Gastroesophageal sphincter (tissue), 3 donors: ENCODE data around the gene MYCBPAP.

Source experiments
- EP300 ChIP-seq: sonication (generic); formaldehyde crosslinking; IDR thresholded peaks from one replicate; pipeline ENCODE4 v1.6.1; 2017; ENCODE audit warnings: antibody characterized with exemption, mild to moderate bottlenecking
- POLR2A ChIP-seq, 2 donors: fragments of 450-650 bp; IDR thresholded peaks; one replicate each; pipeline ENCODE4 v1.6.1; 2017; ENCODE audit warnings: antibody characterized with exemption in 2 of 2, mild to moderate bottlenecking in 2 of 2, moderate library complexity in 1 of 2
- TF ChIP-seq, protein P1 (sequence below), 4 experiments: fragments of 200-600 bp in 2 of 4; fragments of 450-650 bp in 2 of 4; sonication (generic) in 1 of 4; IDR thresholded peaks; one replicate each; pipeline ENCODE4 v1.5.1; 2017 to 2019; ENCODE audit warnings: antibody characterized with exemption in 4 of 4, mild to moderate bottlenecking in 2 of 4, moderate library complexity in 2 of 4

DNA sequence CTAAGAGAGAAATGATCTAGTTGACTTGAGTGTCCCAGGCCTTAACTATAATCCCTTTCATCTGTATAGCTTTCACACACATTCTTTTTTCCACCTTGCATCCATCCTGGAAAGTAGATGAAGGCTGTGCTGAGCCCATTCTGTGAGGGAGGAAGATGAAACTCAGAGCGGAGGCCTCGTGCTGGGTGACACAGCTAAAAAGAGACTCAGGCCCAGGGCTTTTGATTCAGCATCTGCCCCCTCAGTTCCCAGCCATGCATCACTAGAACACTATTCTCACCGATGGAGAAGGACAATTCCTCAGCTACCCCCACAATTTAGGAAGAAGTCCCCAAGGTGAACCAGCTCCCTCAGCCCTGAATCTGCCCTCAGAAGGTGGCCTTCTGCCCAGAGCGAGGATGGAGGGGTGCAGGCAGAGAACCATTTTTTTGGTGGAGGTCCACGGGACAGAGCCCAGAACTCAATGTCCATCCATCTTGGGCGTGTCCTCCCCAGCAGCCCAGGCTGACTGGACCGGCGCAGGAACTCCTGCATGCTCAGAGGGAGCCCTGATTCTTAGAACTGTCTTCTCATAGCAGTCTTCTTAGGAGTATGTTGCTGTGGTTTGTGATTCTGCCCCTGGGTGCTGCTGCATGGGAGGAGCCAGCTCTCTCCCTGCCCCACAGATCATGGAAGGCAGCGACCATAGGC, 5.8 kb upstream of the MYCBPAP start:
- TF ChIP-seq, protein P1, sequence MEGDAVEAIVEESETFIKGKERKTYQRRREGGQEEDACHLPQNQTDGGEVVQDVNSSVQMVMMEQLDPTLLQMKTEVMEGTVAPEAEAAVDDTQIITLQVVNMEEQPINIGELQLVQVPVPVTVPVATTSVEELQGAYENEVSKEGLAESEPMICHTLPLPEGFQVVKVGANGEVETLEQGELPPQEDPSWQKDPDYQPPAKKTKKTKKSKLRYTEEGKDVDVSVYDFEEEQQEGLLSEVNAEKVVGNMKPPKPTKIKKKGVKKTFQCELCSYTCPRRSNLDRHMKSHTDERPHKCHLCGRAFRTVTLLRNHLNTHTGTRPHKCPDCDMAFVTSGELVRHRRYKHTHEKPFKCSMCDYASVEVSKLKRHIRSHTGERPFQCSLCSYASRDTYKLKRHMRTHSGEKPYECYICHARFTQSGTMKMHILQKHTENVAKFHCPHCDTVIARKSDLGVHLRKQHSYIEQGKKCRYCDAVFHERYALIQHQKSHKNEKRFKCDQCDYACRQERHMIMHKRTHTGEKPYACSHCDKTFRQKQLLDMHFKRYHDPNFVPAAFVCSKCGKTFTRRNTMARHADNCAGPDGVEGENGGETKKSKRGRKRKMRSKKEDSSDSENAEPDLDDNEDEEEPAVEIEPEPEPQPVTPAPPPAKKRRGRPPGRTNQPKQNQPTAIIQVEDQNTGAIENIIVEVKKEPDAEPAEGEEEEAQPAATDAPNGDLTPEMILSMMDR (IDR thresholded peaks at IDR 0.05) = no peak
- no peak for TF ChIP-seq EP300
- no peak for TF ChIP-seq POLR2A (IDR thresholded peaks at IDR 0.05)
